NB4 (cell line): Measurements from ENCODE around the gene NUP155.
"Not testable (repeated sequence)": the region's sequence is repeated elsewhere in the genome, so short reads cannot be mapped to it uniquely, and the experiment has no call there.

Source experiments
- DNase-seq: peaks from one replicate; pipeline ENCODE4 v3.0.0; 2010; ENCODE audit warnings: low read depth
- H3K4me3 ChIP-seq: one replicate; pipeline ENCODE4 v1.5.1; 2011; ENCODE audit warnings: mild to moderate bottlenecking, low read depth, low read length, moderate library complexity
- CTCF ChIP-seq: IDR thresholded peaks from one replicate; pipeline ENCODE4 v1.5.1; 2012; ENCODE audit warnings: low read depth, low read length
- MAX ChIP-seq: IDR thresholded peaks from 2 replicates; pipeline ENCODE4 v1.6.1; 2011; ENCODE audit warnings: low read depth, low read length
- MYC ChIP-seq: IDR thresholded peaks from 2 replicates; pipeline ENCODE4 v1.6.1; 2011; ENCODE audit warnings: low read depth, low read length
- POLR2A ChIP-seq: IDR thresholded peaks from 2 replicates; pipeline ENCODE4 v1.6.1; 2011; ENCODE audit warnings: mild to moderate bottlenecking; ENCODE audit not compliant: insufficient read length; ENCODE audit errors: extremely low read depth

The NUP155 gene

GRCh38 chr5:37370864-37371726, at the start of gene NUP155:
NUP155 (minus strand) TSS chr5:37371106; CDS start chr5:37370977, 129 bp downstream.
- H3K4me3 ChIP-seq = peak within 1 kb of the TSS; percentile 100
- peak; percentile 98 for DNase-seq
- TF ChIP-seq MAX (peak; percentile 92), MYC (peak; percentile 96), CTCF (no peak), POLR2A (peak; percentile 86)

GRCh38 chr5:37417347-37417746, 46.4 kb upstream of the NUP155 start:
- H3K4me3 ChIP-seq = no peak overlapping the region
- TF ChIP-seq MYC (no peak), POLR2A (no peak), MAX (no peak)
- no peak for DNase-seq

- DNase-seq, H3K4me3 ChIP-seq: not testable (repeated sequence)
Observed at GRCh38 chr5:37415456-37415855, 44.5 kb upstream of the NUP155 start.

DNA sequence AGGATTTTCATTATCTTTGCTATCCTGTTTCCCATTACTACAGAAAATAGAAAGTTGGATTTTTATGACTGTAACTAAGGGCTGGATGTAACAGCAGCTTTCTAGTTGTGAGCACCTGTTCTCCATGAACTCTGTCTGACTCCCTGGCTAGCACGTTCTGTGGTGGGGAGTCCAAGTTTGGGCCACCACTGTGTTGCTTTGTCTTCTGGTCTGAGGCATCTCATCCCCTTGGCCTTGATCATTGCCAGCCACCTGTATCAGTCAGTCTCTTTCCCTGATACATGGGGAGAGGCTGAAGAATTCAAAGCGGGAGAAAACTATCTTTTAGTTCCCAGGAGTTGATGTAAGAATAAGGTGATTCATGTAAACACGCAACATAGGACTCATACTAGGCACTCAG, 41.6 kb upstream of the NUP155 start:
- no peak for DNase-seq
- H3K4me3 ChIP-seq = no peak overlapping the region
- TF ChIP-seq POLR2A = no peak
- no peak for TF ChIP-seq MAX
- TF ChIP-seq MYC = no peak
- no peak for TF ChIP-seq CTCF

- TF ChIP-seq MAX (no peak), CTCF (no peak), POLR2A (no peak), MYC (no peak)
- H3K4me3 ChIP-seq = no peak overlapping the region
- no peak for DNase-seq
Observed at GRCh38 chr5:37400501-37400900, 29.6 kb upstream of the NUP155 start.

DNA sequence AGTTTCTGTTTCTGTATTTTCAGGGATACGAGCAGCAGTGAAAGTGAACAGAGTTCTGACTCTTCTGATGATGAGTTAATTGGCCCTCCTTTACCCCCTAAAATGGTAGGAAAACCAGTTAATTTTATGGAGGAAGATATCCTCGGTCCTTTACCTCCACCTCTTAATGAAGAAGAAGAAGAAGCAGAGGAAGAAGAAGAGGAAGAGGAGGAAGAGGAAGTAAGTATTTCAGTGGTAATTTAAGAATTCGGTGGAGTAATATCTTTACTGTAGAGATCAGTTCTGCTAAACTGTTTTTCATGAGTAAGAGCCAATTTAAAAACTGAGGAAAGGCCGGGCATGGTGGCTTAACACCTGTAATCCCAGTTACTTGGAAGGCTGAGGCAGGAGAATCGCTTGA, 25.4 kb upstream of the NUP155 start:
- no peak for TF ChIP-seq MAX
- no peak for TF ChIP-seq MYC
- TF ChIP-seq POLR2A = no peak
- no peak for TF ChIP-seq CTCF
- DNase-seq = no peak

GRCh38 chr5:37391591-37391990, 20.7 kb upstream of the NUP155 start:
- DNase-seq = no peak
- TF ChIP-seq MYC (no peak), CTCF (no peak), MAX (no peak), POLR2A (no peak)
- H3K4me3 ChIP-seq = no peak overlapping the region

More for the DNA sequence above, 25.4 kb upstream of the NUP155 start:
- H3K4me3 ChIP-seq = no peak overlapping the region
